HepG2 (cell line): ENCODE measurements around the gene CD36. TPM values are rescaled to one million over a fixed set of nuclear protein-coding genes. Genes with fewer than 3 reads are reported as not detected.

Source experiments
- BATF2 ChIP-seq: sonication (generic); formaldehyde crosslinking; IDR thresholded peaks from 2 replicates; pipeline ENCODE4 v1.8.0; 2022; ENCODE audit warnings: mild to moderate bottlenecking, missing genetic modification reagents, moderate library complexity
- CREM ChIP-seq, 2 experiments: sonication (generic) in 1 of 2; formaldehyde crosslinking in 1 of 2; IDR thresholded peaks; 2 replicates each; pipeline versions ENCODE4 v1.4.0 to v1.6.1; 2016 to 2020; ENCODE audit warnings: antibody characterized with exemption in 1 of 2, mild to moderate bottlenecking in 1 of 2, missing genetic modification reagents in 1 of 2
- EHMT2 ChIP-seq: fragments of 200-600 bp; sonication (generic); IDR thresholded peaks from 2 replicates; pipeline ENCODE4 v1.7.0; 2017; ENCODE audit warnings: antibody characterized with exemption, low read depth, low read length, borderline replicate concordance
- ESRRA ChIP-seq: sonication (generic); formaldehyde crosslinking; IDR thresholded peaks from 2 replicates; pipeline ENCODE4 v1.5.1; 2020; ENCODE audit warnings: mild to moderate bottlenecking, low read depth, missing genetic modification reagents
- GATAD2A ChIP-seq: IDR thresholded peaks from 2 replicates; pipeline ENCODE4 v1.6.1; 2016
- HMG20A ChIP-seq: IDR thresholded peaks from 2 replicates; pipeline ENCODE4 v1.6.1; 2016; ENCODE audit warnings: borderline replicate concordance
- ONECUT2 ChIP-seq: sonication (generic); formaldehyde crosslinking; IDR thresholded peaks from 2 replicates; pipeline ENCODE4 v1.4.0; 2020; ENCODE audit warnings: missing genetic modification reagents
- RBFOX2 ChIP-seq: fragments of 200-400 bp; formaldehyde crosslinking; IDR thresholded peaks from 2 replicates; pipeline ENCODE4 v1.6.1; 2017; ENCODE audit warnings: low read depth, mild to moderate bottlenecking, low read length
- SNAI1 ChIP-seq: sonication (generic); formaldehyde crosslinking; IDR thresholded peaks from 2 replicates; pipeline ENCODE4 v1.5.0; 2020; ENCODE audit warnings: mild to moderate bottlenecking, missing genetic modification reagents, borderline replicate concordance
- SOX13 ChIP-seq, 3 experiments: fragments of 450-650 bp in 1 of 3; sonication (generic) in 1 of 3; formaldehyde crosslinking in 1 of 3; IDR thresholded peaks in 2 of 3; conservative IDR thresholded peaks in 1 of 3; 2 replicates each; pipeline versions ENCODE4 v1.5.0 to v1.6.1; 2016 to 2020; ENCODE audit warnings: antibody characterized with exemption in 1 of 3, mild to moderate bottlenecking in 1 of 3, missing compliant biosample characterization in 1 of 3, missing genetic modification reagents in 1 of 3, moderate library complexity in 1 of 3
- ZKSCAN5 ChIP-seq: sonication (generic); formaldehyde crosslinking; IDR thresholded peaks from 2 replicates; pipeline ENCODE4 v1.5.1; 2020; ENCODE audit warnings: mild to moderate bottlenecking, missing genetic modification reagents
- ZNF124 ChIP-seq: sonication (generic); formaldehyde crosslinking; IDR thresholded peaks from 2 replicates; pipeline ENCODE4 v1.4.0; 2020; ENCODE audit warnings: missing genetic modification reagents
- ZNF329 ChIP-seq: sonication (generic); formaldehyde crosslinking; IDR thresholded peaks from 2 replicates; pipeline ENCODE4 v1.9.0; 2021; ENCODE audit warnings: low read depth, mild to moderate bottlenecking, missing genetic modification reagents
- ZNF672 ChIP-seq: sonication (generic); formaldehyde crosslinking; IDR thresholded peaks from 2 replicates; pipeline ENCODE4 v1.8.1; 2022; ENCODE audit warnings: missing genetic modification reagents
- ZNF766 ChIP-seq: sonication (generic); formaldehyde crosslinking; IDR thresholded peaks from 2 replicates; pipeline ENCODE4 v1.5.0; 2020; ENCODE audit warnings: missing genetic modification reagents, borderline replicate concordance
- polyA plus RNA-seq, 8 experiments: library from polyadenylated mRNA; depleted of rRNA in 3 of 8; stranded (reverse) in 7 of 8; unstranded in 1 of 8; fragments of >200 nt; fragmentation: Illumina TruSeq in 4 of 8; extraction: Trizol in 4 of 8; gene quantifications; 2 replicates each; pipeline versions ENCODE4 v1.2.1 to v1.2.3, GENCODE V29; 2011 to 2016; ENCODE audit warnings: low read depth in 4 of 8, missing spikeins in 1 of 8, mixed read lengths in 1 of 8; ENCODE audit not compliant: insufficient read depth in 1 of 8
- total RNA-seq, 5 experiments: library from RNA; depleted of rRNA; stranded (reverse); fragments of >200 nt; fragmentation: Illumina TruSeq; extraction: Trizol; gene quantifications; 2 replicates each; pipeline ENCODE4 v1.2.3, GENCODE V29; 2016; ENCODE audit warnings: low read depth in 1 of 5
- TF ChIP-seq, protein P1 (sequence below): IDR thresholded peaks from 2 replicates; pipeline ENCODE4 v1.6.1; 2016
- TF ChIP-seq, protein P2 (sequence below): sonication (generic); formaldehyde crosslinking; IDR thresholded peaks from 2 replicates; pipeline ENCODE4 v1.9.0; 2021; ENCODE audit warnings: missing genetic modification reagents, borderline replicate concordance
- TF ChIP-seq, protein P3 (sequence below): IDR thresholded peaks from 2 replicates; pipeline ENCODE4 v1.6.1; 2016; ENCODE audit warnings: mild to moderate bottlenecking
- TF ChIP-seq, protein P4 (sequence below): sonication (generic); formaldehyde crosslinking; conservative IDR thresholded peaks from 2 replicates; pipeline ENCODE4 v1.4.0; 2020; ENCODE audit warnings: mild to moderate bottlenecking, missing genetic modification reagents, moderate library complexity

CD36 gene
- total and polyA plus RNA-seq, 2 of the 13 experiments (the other 11 are each of a cell fraction or from before 2014, with no cell fraction given): 2.8 to 4.8 TPM

DNA sequence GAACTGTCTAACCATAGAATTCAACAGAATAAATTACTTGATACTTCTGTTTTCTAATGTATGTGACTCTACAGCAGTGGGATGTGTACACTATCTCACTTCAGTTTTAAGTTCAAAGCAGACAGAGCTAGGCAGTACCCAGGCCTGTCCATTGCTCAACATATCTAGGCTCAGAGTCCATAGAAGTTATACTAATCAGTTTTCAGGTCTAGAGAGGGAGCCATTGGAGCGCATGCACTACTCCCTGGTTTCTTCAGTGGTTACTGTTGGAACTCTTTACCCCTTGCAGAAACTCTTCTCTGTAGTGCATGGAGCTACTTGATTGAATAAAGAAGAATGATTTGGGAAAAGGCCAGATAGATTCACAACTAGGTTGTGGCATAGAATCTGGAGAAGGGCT is 4.4 kb downstream of the CD36 start (continued):
- TF ChIP-seq ZNF124 (CRISPR knock-in tag): no peak
- TF ChIP-seq GATAD2A (CRISPR knock-in tag): peak; percentile 83
- TF ChIP-seq ESRRA: no peak
- TF ChIP-seq SNAI1 (CRISPR knock-in tag): no peak
- no peak for TF ChIP-seq SOX13 (IDR thresholded peaks at IDR 0.05)
- TF ChIP-seq SOX13 (CRISPR knock-in tag; conservative IDR thresholded peaks at IDR 0.05 in 1 of 2, IDR thresholded peaks at IDR 0.05 in 1 of 2): peak in 1 of 2 experiments; percentile 62; a peak in 2 of 4 replicates
- TF ChIP-seq EHMT2: peak; percentile 74; the same call in 1 of the 2 replicates
- no peak for TF ChIP-seq ZKSCAN5
- TF ChIP-seq, protein P1, sequence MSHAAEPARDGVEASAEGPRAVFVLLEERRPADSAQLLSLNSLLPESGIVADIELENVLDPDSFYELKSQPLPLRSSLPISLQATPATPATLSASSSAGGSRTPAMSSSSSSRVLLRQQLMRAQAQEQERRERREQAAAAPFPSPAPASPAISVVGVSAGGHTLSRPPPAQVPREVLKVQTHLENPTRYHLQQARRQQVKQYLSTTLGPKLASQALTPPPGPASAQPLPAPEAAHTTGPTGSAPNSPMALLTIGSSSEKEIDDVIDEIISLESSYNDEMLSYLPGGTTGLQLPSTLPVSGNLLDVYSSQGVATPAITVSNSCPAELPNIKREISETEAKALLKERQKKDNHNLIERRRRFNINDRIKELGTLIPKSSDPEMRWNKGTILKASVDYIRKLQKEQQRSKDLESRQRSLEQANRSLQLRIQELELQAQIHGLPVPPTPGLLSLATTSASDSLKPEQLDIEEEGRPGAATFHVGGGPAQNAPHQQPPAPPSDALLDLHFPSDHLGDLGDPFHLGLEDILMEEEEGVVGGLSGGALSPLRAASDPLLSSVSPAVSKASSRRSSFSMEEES (CRISPR knock-in tag): no peak
- no peak for TF ChIP-seq ONECUT2 (CRISPR knock-in tag)
- TF ChIP-seq CREM (IDR thresholded peaks at IDR 0.05): 0 out of 2 replicates have a peak, but pooled peaks have one; percentile 29
- TF ChIP-seq CREM (CRISPR knock-in tag; IDR thresholded peaks at IDR 0.05): no peak
- TF ChIP-seq ZNF672 (CRISPR knock-in tag): no peak
- TF ChIP-seq, protein P2, sequence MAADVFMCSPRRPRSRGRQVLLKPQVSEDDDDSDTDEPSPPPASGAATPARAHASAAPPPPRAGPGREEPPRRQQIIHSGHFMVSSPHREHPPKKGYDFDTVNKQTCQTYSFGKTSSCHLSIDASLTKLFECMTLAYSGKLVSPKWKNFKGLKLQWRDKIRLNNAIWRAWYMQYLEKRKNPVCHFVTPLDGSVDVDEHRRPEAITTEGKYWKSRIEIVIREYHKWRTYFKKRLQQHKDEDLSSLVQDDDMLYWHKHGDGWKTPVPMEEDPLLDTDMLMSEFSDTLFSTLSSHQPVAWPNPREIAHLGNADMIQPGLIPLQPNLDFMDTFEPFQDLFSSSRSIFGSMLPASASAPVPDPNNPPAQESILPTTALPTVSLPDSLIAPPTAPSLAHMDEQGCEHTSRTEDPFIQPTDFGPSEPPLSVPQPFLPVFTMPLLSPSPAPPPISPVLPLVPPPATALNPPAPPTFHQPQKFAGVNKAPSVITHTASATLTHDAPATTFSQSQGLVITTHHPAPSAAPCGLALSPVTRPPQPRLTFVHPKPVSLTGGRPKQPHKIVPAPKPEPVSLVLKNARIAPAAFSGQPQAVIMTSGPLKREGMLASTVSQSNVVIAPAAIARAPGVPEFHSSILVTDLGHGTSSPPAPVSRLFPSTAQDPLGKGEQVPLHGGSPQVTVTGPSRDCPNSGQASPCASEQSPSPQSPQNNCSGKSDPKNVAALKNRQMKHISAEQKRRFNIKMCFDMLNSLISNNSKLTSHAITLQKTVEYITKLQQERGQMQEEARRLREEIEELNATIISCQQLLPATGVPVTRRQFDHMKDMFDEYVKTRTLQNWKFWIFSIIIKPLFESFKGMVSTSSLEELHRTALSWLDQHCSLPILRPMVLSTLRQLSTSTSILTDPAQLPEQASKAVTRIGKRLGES (CRISPR knock-in tag): no peak
- no peak for TF ChIP-seq BATF2 (CRISPR knock-in tag)
- no peak for TF ChIP-seq ZNF329
- TF ChIP-seq RBFOX2: no peak
- TF ChIP-seq, protein P3, sequence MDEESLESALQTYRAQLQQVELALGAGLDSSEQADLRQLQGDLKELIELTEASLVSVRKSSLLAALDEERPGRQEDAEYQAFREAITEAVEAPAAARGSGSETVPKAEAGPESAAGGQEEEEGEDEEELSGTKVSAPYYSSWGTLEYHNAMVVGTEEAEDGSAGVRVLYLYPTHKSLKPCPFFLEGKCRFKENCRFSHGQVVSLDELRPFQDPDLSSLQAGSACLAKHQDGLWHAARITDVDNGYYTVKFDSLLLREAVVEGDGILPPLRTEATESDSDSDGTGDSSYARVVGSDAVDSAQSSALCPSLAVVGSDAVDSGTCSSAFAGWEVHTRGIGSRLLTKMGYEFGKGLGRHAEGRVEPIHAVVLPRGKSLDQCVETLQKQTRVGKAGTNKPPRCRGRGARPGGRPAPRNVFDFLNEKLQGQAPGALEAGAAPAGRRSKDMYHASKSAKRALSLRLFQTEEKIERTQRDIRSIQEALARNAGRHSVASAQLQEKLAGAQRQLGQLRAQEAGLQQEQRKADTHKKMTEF (CRISPR knock-in tag): peak; percentile 56; the same call in 1 of the 2 replicates
- peak; percentile 40; the same call in 1 of the 2 replicates for TF ChIP-seq HMG20A
- TF ChIP-seq, protein P4, sequence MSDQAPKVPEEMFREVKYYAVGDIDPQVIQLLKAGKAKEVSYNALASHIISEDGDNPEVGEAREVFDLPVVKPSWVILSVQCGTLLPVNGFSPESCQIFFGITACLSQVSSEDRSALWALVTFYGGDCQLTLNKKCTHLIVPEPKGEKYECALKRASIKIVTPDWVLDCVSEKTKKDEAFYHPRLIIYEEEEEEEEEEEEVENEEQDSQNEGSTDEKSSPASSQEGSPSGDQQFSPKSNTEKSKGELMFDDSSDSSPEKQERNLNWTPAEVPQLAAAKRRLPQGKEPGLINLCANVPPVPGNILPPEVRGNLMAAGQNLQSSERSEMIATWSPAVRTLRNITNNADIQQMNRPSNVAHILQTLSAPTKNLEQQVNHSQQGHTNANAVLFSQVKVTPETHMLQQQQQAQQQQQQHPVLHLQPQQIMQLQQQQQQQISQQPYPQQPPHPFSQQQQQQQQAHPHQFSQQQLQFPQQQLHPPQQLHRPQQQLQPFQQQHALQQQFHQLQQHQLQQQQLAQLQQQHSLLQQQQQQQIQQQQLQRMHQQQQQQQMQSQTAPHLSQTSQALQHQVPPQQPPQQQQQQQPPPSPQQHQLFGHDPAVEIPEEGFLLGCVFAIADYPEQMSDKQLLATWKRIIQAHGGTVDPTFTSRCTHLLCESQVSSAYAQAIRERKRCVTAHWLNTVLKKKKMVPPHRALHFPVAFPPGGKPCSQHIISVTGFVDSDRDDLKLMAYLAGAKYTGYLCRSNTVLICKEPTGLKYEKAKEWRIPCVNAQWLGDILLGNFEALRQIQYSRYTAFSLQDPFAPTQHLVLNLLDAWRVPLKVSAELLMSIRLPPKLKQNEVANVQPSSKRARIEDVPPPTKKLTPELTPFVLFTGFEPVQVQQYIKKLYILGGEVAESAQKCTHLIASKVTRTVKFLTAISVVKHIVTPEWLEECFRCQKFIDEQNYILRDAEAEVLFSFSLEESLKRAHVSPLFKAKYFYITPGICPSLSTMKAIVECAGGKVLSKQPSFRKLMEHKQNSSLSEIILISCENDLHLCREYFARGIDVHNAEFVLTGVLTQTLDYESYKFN (CRISPR knock-in tag): peak; percentile 75
- peak; percentile 26; the same call in 1 of the 2 replicates for TF ChIP-seq ZNF766 (CRISPR knock-in tag)
